ENCODE measurements around the gene ZSCAN21.
"Not testable (repeated sequence)": the region's sequence is repeated elsewhere in the genome, so short reads cannot be mapped to it uniquely, and the experiment has no call there.

The ZSCAN21 gene

GRCh38 chr7:100049441-100050291 is at the start of gene ZSCAN21:
Gene ZSCAN21 (plus strand): TSS chr7:100049774. CDS start chr7:100057007, 7,233 bp downstream.
- peak; percentile 71 for DNase-seq

- no peak for DNase-seq
Observed at GRCh38 chr7:100000239-100000638, 49.3 kb upstream of the ZSCAN21 start.

GRCh38 chr7:100003711-100004661 is 45.6 kb upstream of the ZSCAN21 start:
- DNase-seq = no peak

GRCh38 chr7:100007887-100008286 is 41.7 kb upstream of the ZSCAN21 start:
- DNase-seq = no peak

- DNase-seq = no peak
Observed at GRCh38 chr7:100008525-100008924, 41.0 kb upstream of the ZSCAN21 start.

- DNase-seq = not testable (repeated sequence)
Observed at GRCh38 chr7:100009952-100010351, 39.6 kb upstream of the ZSCAN21 start.

GRCh38 chr7:100010901-100011300 is 38.7 kb upstream of the ZSCAN21 start:
- no peak for DNase-seq

- no peak for DNase-seq
Observed at GRCh38 chr7:100011516-100011915, 38.1 kb upstream of the ZSCAN21 start.

- DNase-seq = not testable (repeated sequence)
Observed at GRCh38 chr7:100012385-100013327, 36.9 kb upstream of the ZSCAN21 start.

- no peak for DNase-seq
Observed at GRCh38 chr7:100013328-100013676, 36.3 kb upstream of the ZSCAN21 start.

GRCh38 chr7:100015232-100016214 is 34.1 kb upstream of the ZSCAN21 start, which contains the start of gene ZKSCAN1:
Gene ZKSCAN1 (plus strand): TSS chr7:100015596. CDS start chr7:100023507, 7,911 bp downstream.
- peak; percentile 76 for DNase-seq

- no peak for DNase-seq
Observed at GRCh38 chr7:100016215-100016901, 33.2 kb upstream of the ZSCAN21 start.

GRCh38 chr7:100017300-100017699 is 32.3 kb upstream of the ZSCAN21 start:
- no peak for DNase-seq

- no peak for DNase-seq
Observed at GRCh38 chr7:100017875-100018274, 31.7 kb upstream of the ZSCAN21 start.

- DNase-seq = no peak
Observed at GRCh38 chr7:100019908-100020307, 29.7 kb upstream of the ZSCAN21 start.

GRCh38 chr7:100021297-100021696 is 28.3 kb upstream of the ZSCAN21 start:
- no peak for DNase-seq

GRCh38 chr7:100022621-100023020 is 27.0 kb upstream of the ZSCAN21 start:
- no peak for DNase-seq

GRCh38 chr7:100023526-100023925 is 26.0 kb upstream of the ZSCAN21 start:
- DNase-seq = no peak

- no peak for DNase-seq
Observed at GRCh38 chr7:100024020-100024619, 25.5 kb upstream of the ZSCAN21 start.

GRCh38 chr7:100027197-100027596 is 22.4 kb upstream of the ZSCAN21 start:
- no peak for DNase-seq
